PC-3 (cell line): ENCODE data around the gene CDHR3. TPM values are rescaled to one million over a fixed set of nuclear protein-coding genes. Genes with fewer than 3 reads are reported as not detected.

ENCODE experiments used
- ATAC-seq: fragments of 200-7000 bp; cut with Tn5 transposase; 2 replicates; pipeline ENCODE4 v1.9.1; 2020; ENCODE audit warnings: mild to moderate bottlenecking, moderate library complexity
- BruUV-seq: library from RNA; stranded (reverse); fragments of 400-500 nt; replicated peaks from 2 replicates; lab custom pipeline; 2021; lab: Mats Ljungman, UMichigan
- CTCF ChIA-PET: fragments of 300-600 bp; sonication (Branson Sonifier 250); formaldehyde crosslinking; loops from one replicate; lab custom pipeline; 2022; ENCODE audit warnings: antibody characterized with exemption; lab: Charles Lee
- POLR2A ChIA-PET: fragments of 300-600 bp; sonication (Branson Sonifier 250); formaldehyde crosslinking; loops from one replicate; lab custom pipeline; 2022; ENCODE audit warnings: antibody characterized with exemption; ENCODE audit not compliant: unreplicated experiment; lab: Charles Lee
- DNase-seq: peaks from one replicate; pipeline ENCODE4 v3.0.0-alpha.2; 2015
- H2AFZ ChIP-seq: fragments of 300-600 bp; sonication (generic); 2 replicates; pipeline ENCODE4 v1.6.0; 2016; ENCODE audit warnings: antibody characterized with exemption, low read length
- H3F3A ChIP-seq: fragments of 300-600 bp; sonication (generic); one replicate; pipeline ENCODE4 v1.6.0; 2017; ENCODE audit warnings: antibody characterized with exemption, low read length, control low read depth, mild to moderate bottlenecking; ENCODE audit not compliant: unreplicated experiment
- H3K27ac ChIP-seq: fragments of 300-600 bp; sonication (generic); 2 replicates; pipeline ENCODE4 v1.5.1; 2016; ENCODE audit warnings: mild to moderate bottlenecking, low read length
- H3K27me3 ChIP-seq: fragments of 300-600 bp; sonication (generic); 2 replicates; pipeline ENCODE4 v1.6.1; 2016; ENCODE audit warnings: low read length, mixed read lengths
- H3K36me3 ChIP-seq: fragments of 300-600 bp; sonication (generic); 2 replicates; pipeline ENCODE4 v1.6.1; 2016; ENCODE audit warnings: low read depth, mixed run types, low read length, mixed read lengths
- H3K4me1 ChIP-seq: fragments of 300-600 bp; sonication (generic); 2 replicates; pipeline ENCODE4 v1.5.1; 2016; ENCODE audit warnings: low read length; ENCODE audit not compliant: insufficient read depth
- H3K4me2 ChIP-seq: fragments of 300-600 bp; sonication (generic); 2 replicates; pipeline ENCODE4 v1.6.0; 2016; ENCODE audit warnings: low read length
- H3K4me3 ChIP-seq: fragments of 300-600 bp; sonication (generic); 2 replicates; pipeline ENCODE4 v1.5.1; 2016; ENCODE audit warnings: mild to moderate bottlenecking, low read length, mixed read lengths
- H3K79me2 ChIP-seq: fragments of 300-600 bp; sonication (generic); 2 replicates; pipeline ENCODE4 v1.6.1; 2017; ENCODE audit warnings: low read length, mixed read lengths
- H3K9ac ChIP-seq: fragments of 300-600 bp; sonication (generic); 2 replicates; pipeline ENCODE4 v1.6.0; 2016; ENCODE audit warnings: mild to moderate bottlenecking, low read length
- H3K9me2 ChIP-seq: fragments of 300-600 bp; sonication (generic); replicated peaks from 2 replicates; pipeline ENCODE4 v1.6.1; 2016; ENCODE audit warnings: mixed run types, low read length, mixed read lengths
- H3K9me3 ChIP-seq: fragments of 300-600 bp; sonication (generic); 2 replicates; pipeline ENCODE4 v1.6.1; 2016; ENCODE audit warnings: low read length, mixed read lengths
- H4K20me1 ChIP-seq: fragments of 300-600 bp; sonication (generic); 2 replicates; pipeline ENCODE4 v1.6.1; 2016; ENCODE audit warnings: low read length, mixed read lengths
- CTCF ChIP-seq: fragments of 300-600 bp; sonication (generic); conservative IDR thresholded peaks from 2 replicates; pipeline ENCODE4 v1.5.1; 2017; ENCODE audit warnings: antibody characterized with exemption, low read depth, mild to moderate bottlenecking, low read length
- EZH2 ChIP-seq: fragments of 300-600 bp; sonication (generic); IDR thresholded peaks from one replicate; pipeline ENCODE4 v1.6.1; 2017; ENCODE audit warnings: antibody characterized with exemption, mild to moderate bottlenecking, low read length; ENCODE audit not compliant: unreplicated experiment
- EZH2phosphoT487 ChIP-seq: fragments of 300-600 bp; sonication (generic); IDR thresholded peaks from 2 replicates; pipeline ENCODE4 v1.6.1; 2018; ENCODE audit warnings: mild to moderate bottlenecking, antibody characterized with exemption, low read length, borderline replicate concordance
- intact Hi-C: fragments of 100-400 bp; cut with micrococcal nuclease; formaldehyde crosslinking; loops from 2 replicates; pipeline ENCODE4 v1.9.0; 2023
- total RNA-seq: library from RNA; depleted of rRNA; stranded (reverse); fragments of >200 nt; gene quantifications from 2 replicates; pipeline ENCODE4 v1.2.3, GENCODE V29; 2014

The CDHR3 gene
- total RNA-seq, 1 experiment from 2014 or later = 9.8 TPM

- CTCF ChIA-PET = no interaction called here
These were observed 34.0 kb downstream of the CDHR3 start for GRCh38 chr7:105996860-105997737.

GRCh38 chr7:105999256-105999655 lies 36.2 kb downstream of the CDHR3 start:
- POLR2A ChIA-PET = interaction anchor here (0.6 kb wide), 1 partner anchor 190 kb away, joined by 4 read pairs; no protein-coding TSS in a partner anchor
- DNase-seq = no peak
- H3K9me3 ChIP-seq = no peaks in the 10 kb centered on the region
- H2AFZ ChIP-seq = no peak overlapping the region
- H3K4me3 ChIP-seq = no peak overlapping the region
- H3K9me2 ChIP-seq = no peaks in the 10 kb centered on the region
- no peaks in the 10 kb centered on the region for H3F3A ChIP-seq
- no peak for ATAC-seq
- no peaks in the 10 kb centered on the region for H3K27me3 ChIP-seq
- intact Hi-C loops = no loop called here
- CTCF ChIA-PET = no interaction called here
- BruUV-seq = no TSS peak
- TF ChIP-seq CTCF = no peak
- no peak for TF ChIP-seq EZH2
- no peak for TF ChIP-seq EZH2phosphoT487
- no peak overlapping the region for H3K9ac ChIP-seq
- no peaks in the 10 kb centered on the region for H3K79me2 ChIP-seq
- no peak overlapping the region for H3K27ac ChIP-seq
- no peaks in the 10 kb centered on the region for H4K20me1 ChIP-seq
- H3K4me1 ChIP-seq = no peaks in the 10 kb centered on the region
- H3K36me3 ChIP-seq = no peaks in the 10 kb centered on the region
- no peak overlapping the region for H3K4me2 ChIP-seq

More at GRCh38 chr7:105996860-105997737, 34.0 kb downstream of the CDHR3 start:
- no peak for DNase-seq
- BruUV-seq = no TSS peak
- Histone ChIP-seq H3K27me3 (no peaks in the 10 kb centered on the region), H3K4me1 (no peaks in the 10 kb centered on the region), H3K9me3 (no peaks in the 10 kb centered on the region), H3F3A (no peaks in the 10 kb centered on the region), H3K9ac (no peak overlapping the region), H3K36me3 (no peaks in the 10 kb centered on the region), H4K20me1 (no peaks in the 10 kb centered on the region), H3K27ac (no peak overlapping the region), H3K4me3 (no peak overlapping the region), H3K79me2 (no peaks in the 10 kb centered on the region), H2AFZ (no peak overlapping the region), H3K4me2 (no peak overlapping the region), H3K9me2 (no peaks in the 10 kb centered on the region)
- TF ChIP-seq CTCF (no peak), EZH2 (no peak), EZH2phosphoT487 (no peak)
- intact Hi-C loops = no loop called here
- POLR2A ChIA-PET = interaction anchor here (0.7 kb wide), 1 partner anchor 483 kb away, joined by 3 read pairs; no protein-coding TSS in a partner anchor
- no peak for ATAC-seq

DNA sequence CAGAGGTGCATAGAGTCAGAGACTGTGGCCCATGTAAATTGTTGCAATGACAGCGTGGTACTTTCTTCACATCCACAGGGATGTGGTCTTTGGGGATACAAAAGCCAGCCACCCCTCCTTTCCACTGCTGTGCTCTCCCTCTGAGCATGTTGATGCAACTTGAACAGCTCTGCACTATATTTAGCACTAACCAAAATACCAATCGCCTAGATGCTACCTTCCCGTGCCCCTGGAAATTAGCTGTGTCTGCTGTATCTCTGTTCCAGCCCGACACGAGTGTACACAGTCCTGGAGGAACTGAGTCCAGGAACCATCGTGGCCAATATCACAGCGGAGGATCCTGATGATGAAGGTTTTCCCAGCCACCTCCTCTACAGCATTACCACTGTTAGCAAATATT lies 38.1 kb downstream of the CDHR3 start:
- no peak overlapping the region for H3K4me2 ChIP-seq
- no peaks in the 10 kb centered on the region for H4K20me1 ChIP-seq
- H3K4me1 ChIP-seq = no peaks in the 10 kb centered on the region
- no peaks in the 10 kb centered on the region for H3K9me2 ChIP-seq
- no peaks in the 10 kb centered on the region for H3K9me3 ChIP-seq
- no peak overlapping the region for H3K27ac ChIP-seq
- no peak for TF ChIP-seq EZH2
- TF ChIP-seq CTCF = no peak
- no peak for TF ChIP-seq EZH2phosphoT487
- no peaks in the 10 kb centered on the region for H3K27me3 ChIP-seq
- ATAC-seq (no peak), DNase-seq (no peak)
- H3F3A ChIP-seq = no peaks in the 10 kb centered on the region
- no TSS peak for BruUV-seq
- no peaks in the 10 kb centered on the region for H3K36me3 ChIP-seq
- POLR2A ChIA-PET = no interaction called here
- intact Hi-C loops = no loop called here
- H3K9ac ChIP-seq = no peak overlapping the region
- H2AFZ ChIP-seq = no peak overlapping the region
- H3K4me3 ChIP-seq = no peak overlapping the region
- CTCF ChIA-PET = no interaction called here
- H3K79me2 ChIP-seq = no peaks in the 10 kb centered on the region
